SK-N-SH (cell line): ENCODE data around the gene PDE4C. TPM values are rescaled to one million over a fixed set of nuclear protein-coding genes. Genes with fewer than 3 reads are reported as not detected.
A peak's percentile ranks its signal among the peaks of the same experiment; 100 is the strongest.

ENCODE experiments used
- CTCF ChIA-PET: fragments of 300-600, 350-600 bp; formaldehyde crosslinking; extraction: SDS; loops from one replicate; lab custom pipeline; 2021; lab: Yijun Ruan, JAX
- POLR2A ChIA-PET: fragments of 350-600 bp; sonication (Branson Sonifier 250); formaldehyde crosslinking; extraction: SDS; loops from one replicate; lab custom pipeline; 2020; ENCODE audit warnings: antibody characterized with exemption, inconsistent platforms; lab: Yijun Ruan, JAX
- DNase-seq: peaks from one replicate; pipeline ENCODE4 v3.0.0; 2012
- H2AFZ ChIP-seq: fragments of 200-600 bp; sonication (generic); 2 replicates; pipeline ENCODE4 v1.8.1; 2016; ENCODE audit warnings: antibody characterized with exemption, mild to moderate bottlenecking, low read depth
- H3F3A ChIP-seq: fragments of 200-600 bp; sonication (generic); replicated peaks from 2 replicates; pipeline ENCODE3; 2016; ENCODE audit warnings: antibody characterized with exemption, mild to moderate bottlenecking; ENCODE audit not compliant: insufficient read depth
- H3K27ac ChIP-seq, 2 experiments: fragments of 200-500 bp in 1 of 2; fragments of 200-600 bp in 1 of 2; sonication (Bioruptor generic) in 1 of 2; sonication (generic), shearing (Covaris generic) in 1 of 2; 2 replicates each; pipeline versions ENCODE4 v1.5.1 to v1.6.1; 2014 to 2016; ENCODE audit warnings: low read depth in 2 of 2, inconsistent platforms in 1 of 2, low read length in 1 of 2, mild to moderate bottlenecking in 1 of 2, mixed read lengths in 1 of 2
- H3K27me3 ChIP-seq: fragments of 200-600 bp; sonication (generic), shearing (Covaris generic); 2 replicates; pipeline ENCODE4 v1.6.1; 2016; ENCODE audit warnings: mixed run types; ENCODE audit not compliant: insufficient read depth
- H3K36me3 ChIP-seq, 2 experiments: fragments of 200-500 bp in 1 of 2; fragments of 200-600 bp in 1 of 2; sonication (Bioruptor generic) in 1 of 2; sonication (generic) in 1 of 2; replicated peaks in 1 of 2; 2 replicates each; pipeline versions ENCODE3 to v1.5.1; 2014 to 2016; ENCODE audit warnings: low read length in 1 of 2, mild to moderate bottlenecking in 1 of 2; ENCODE audit not compliant: insufficient read depth in 2 of 2, control insufficient read depth in 1 of 2
- H3K4me1 ChIP-seq, 2 experiments: fragments of 200-500 bp in 1 of 2; fragments of 200-600 bp in 1 of 2; sonication (Bioruptor generic) in 1 of 2; sonication (generic), shearing (Covaris generic) in 1 of 2; 2 replicates each; pipeline versions ENCODE4 v1.5.1 to v1.6.1; 2014 to 2016; ENCODE audit warnings: low read depth in 1 of 2, low read length in 1 of 2, mixed run types in 1 of 2; ENCODE audit not compliant: insufficient read depth in 2 of 2, control insufficient read depth in 1 of 2
- H3K4me2 ChIP-seq: fragments of 200-600 bp; sonication (generic), shearing (Covaris generic); 2 replicates; pipeline ENCODE4 v1.6.1; 2017; ENCODE audit warnings: mixed run types
- H3K4me3 ChIP-seq, 2 experiments: fragments of 200-500 bp in 1 of 2; fragments of 200-600 bp in 1 of 2; sonication (Bioruptor generic) in 1 of 2; sonication (generic), shearing (Covaris generic) in 1 of 2; 2 replicates each; pipeline versions ENCODE4 v1.5.1 to v1.8.1; 2014 to 2016; ENCODE audit warnings: low read depth in 2 of 2, inconsistent platforms in 1 of 2, low read length in 1 of 2, mild to moderate bottlenecking in 1 of 2, mixed read lengths in 1 of 2, moderate library complexity in 1 of 2
- H3K79me2 ChIP-seq: fragments of 200-600 bp; sonication (generic); 2 replicates; pipeline ENCODE4 v1.8.1; 2017; ENCODE audit warnings: mild to moderate bottlenecking; ENCODE audit not compliant: insufficient read depth
- H3K9ac ChIP-seq: fragments of 200-600 bp; sonication (generic); 2 replicates; pipeline ENCODE4 v1.6.1; 2017; ENCODE audit warnings: mixed run types
- H3K9me2 ChIP-seq: fragments of 200-600 bp; sonication (generic); 2 replicates; pipeline ENCODE4 v1.6.1; 2017; ENCODE audit warnings: mixed run types
- H3K9me3 ChIP-seq: fragments of 200-600 bp; sonication (generic); 2 replicates; pipeline ENCODE4 v1.6.1; 2017; ENCODE audit warnings: mixed run types, mild to moderate bottlenecking, moderate library complexity
- H4K20me1 ChIP-seq: fragments of 200-600 bp; sonication (generic); 2 replicates; pipeline ENCODE4 v1.6.1; 2017; ENCODE audit warnings: mild to moderate bottlenecking, mixed run types; ENCODE audit not compliant: insufficient read depth
- CHD2 ChIP-seq: fragments of 150-350 bp; IDR thresholded peaks from 2 replicates; pipeline ENCODE4 v1.6.1; 2018; ENCODE audit warnings: low read length; ENCODE audit not compliant: partially characterized antibody
- CTCF ChIP-seq: fragments of 200-600 bp; sonication (generic); IDR thresholded peaks from 2 replicates; pipeline ENCODE4 v1.6.1; 2017; ENCODE audit warnings: antibody characterized with exemption, mild to moderate bottlenecking, moderate library complexity
- ELF1 ChIP-seq: IDR thresholded peaks from 2 replicates; pipeline ENCODE4 v1.4.0; 2012
- FOSL2 ChIP-seq: IDR thresholded peaks from 2 replicates; pipeline ENCODE4 v1.4.0; 2012; ENCODE audit warnings: low read depth, mild to moderate bottlenecking, moderate library complexity, borderline replicate concordance
- FOXJ3 ChIP-seq: sonication (generic); formaldehyde crosslinking; IDR thresholded peaks from 2 replicates; pipeline ENCODE4 v1.5.1; 2020; ENCODE audit warnings: mild to moderate bottlenecking, missing genetic modification reagents
- FOXM1 ChIP-seq: IDR thresholded peaks from 2 replicates; pipeline ENCODE4 v1.4.0; 2012; ENCODE audit warnings: low read depth, mild to moderate bottlenecking
- GABPA ChIP-seq: IDR thresholded peaks from 2 replicates; pipeline ENCODE4 v1.4.0; 2012; ENCODE audit warnings: low read depth, mild to moderate bottlenecking
- JUND ChIP-seq: IDR thresholded peaks from 2 replicates; pipeline ENCODE4 v1.4.0; 2012
- MAX ChIP-seq: IDR thresholded peaks from 2 replicates; pipeline ENCODE4 v1.4.0; 2012; ENCODE audit warnings: low read depth
- MEF2A ChIP-seq: IDR thresholded peaks from 2 replicates; pipeline ENCODE4 v1.4.0; 2012; ENCODE audit warnings: low read depth, borderline replicate concordance
- NFIC ChIP-seq: IDR thresholded peaks from 2 replicates; pipeline ENCODE4 v1.4.0; 2012; ENCODE audit warnings: borderline replicate concordance
- NRF1 ChIP-seq: IDR thresholded peaks from 2 replicates; pipeline ENCODE4 v1.6.1; 2012; ENCODE audit warnings: low read depth, mild to moderate bottlenecking, low read length
- RAD21 ChIP-seq: IDR thresholded peaks from 2 replicates; pipeline ENCODE4 v1.6.1; 2012; ENCODE audit warnings: mild to moderate bottlenecking, low read length
- RCOR1 ChIP-seq: fragments of 150-350 bp; IDR thresholded peaks from 2 replicates; pipeline ENCODE4 v1.6.1; 2017; ENCODE audit warnings: antibody characterized with exemption, low read length
- RFX5 ChIP-seq: IDR thresholded peaks from 2 replicates; pipeline ENCODE4 v1.6.1; 2012; ENCODE audit warnings: mild to moderate bottlenecking, improper control_type of control experiment, low read length
- RXRA ChIP-seq: IDR thresholded peaks from 2 replicates; pipeline ENCODE4 v1.4.0; 2012; ENCODE audit warnings: low read depth, mild to moderate bottlenecking, borderline replicate concordance
- SIN3A ChIP-seq: IDR thresholded peaks from 2 replicates; pipeline ENCODE4 v1.6.1; 2012; ENCODE audit warnings: low read depth, mild to moderate bottlenecking, low read length, moderate library complexity, borderline replicate concordance
- SMC3 ChIP-seq: IDR thresholded peaks from 2 replicates; pipeline ENCODE4 v1.6.1; 2012; ENCODE audit warnings: low read depth, low read length, improper control_type of control experiment
- TAF1 ChIP-seq: IDR thresholded peaks from 2 replicates; pipeline ENCODE4 v1.6.1; 2012; ENCODE audit warnings: low read depth, mild to moderate bottlenecking, low read length, moderate library complexity, borderline replicate concordance
- USF1 ChIP-seq: IDR thresholded peaks from 2 replicates; pipeline ENCODE4 v1.4.0; 2012; ENCODE audit warnings: low read depth, borderline replicate concordance
- WGBS: methylation state at CpG from one replicate; pipeline ENCODE4 v1.1.6; 2017; ENCODE audit warnings: low lambda C conversion rate; 5-methylcytosine and 5-hydroxymethylcytosine counted together
- polyA plus RNA-seq, 3 experiments: library from polyadenylated mRNA; depleted of rRNA; stranded (reverse); fragments of >200 nt; gene quantifications; 2 replicates each; pipeline ENCODE4 v1.2.3, GENCODE V29; 2012

PDE4C gene
- polyA plus RNA-seq, 1 of the 3 experiments (the other 2 are of a cell fraction) = 0.36 TPM

- TF ChIP-seq CTCF = peak; percentile 44
- TF ChIP-seq SIN3A = no peak
- TF ChIP-seq RXRA = no peak
- TF ChIP-seq SMC3 = peak; percentile 39
- no peak for TF ChIP-seq FOXJ3 (CRISPR knock-in tag)
- no peak for TF ChIP-seq TAF1
These were observed 23.3 kb downstream of the PDE4C start (continued) for GRCh38 chr19:18202778-18203407.

- Histone ChIP-seq H4K20me1 (no peaks in the 10 kb centered on the region), H2AFZ (no peak overlapping the region), H3K27me3 (no peaks in the 10 kb centered on the region), H3K4me1 (peaks cover 4 to 17% of the 10 kb centered on the region in 2 experiments; a peak in 2 of 4 replicates)
- CTCF ChIA-PET = interaction anchor here (0.6 to 20.7 kb wide), 9 partner anchors 10 to 195 kb away, joined by 3 to 505 read pairs (median 6); partner anchors contain the start of genes ARRDC2, JUND, MPV17L2 and PDE4C
- TF ChIP-seq RAD21 (no peak), SMC3 (no peak), FOXM1 (no peak), NFIC (no peak), MEF2A (no peak), CTCF (no peak), JUND (no peak), CHD2 (no peak), RFX5 (no peak), RCOR1 (no peak), GABPA (no peak), MAX (no peak), FOSL2 (no peak), NRF1 (no peak), RXRA (no peak), ELF1 (no peak), USF1 (no peak), FOXJ3 (CRISPR knock-in tag) (no peak)
- TF ChIP-seq, all 33 proteins: peak for 0
- H3K27ac ChIP-seq = no peak overlapping the region
- H3F3A ChIP-seq = no peaks in the 10 kb centered on the region
- H3K79me2 ChIP-seq = no peaks in the 10 kb centered on the region
- H3K9me3 ChIP-seq = no peaks in the 10 kb centered on the region
- H3K36me3 ChIP-seq = peaks cover 0 to 5% of the 10 kb centered on the region in 2 experiments
- no peak overlapping the region; the same call in 1 of the 2 replicates for H3K4me2 ChIP-seq
- 91% methylated on average over 16 of the region's 24 CpGs for WGBS
- no peaks in the 10 kb centered on the region for H3K9me2 ChIP-seq
- POLR2A ChIA-PET = interaction anchor here (1.0 to 2.1 kb wide), 2 partner anchors 10 kb away, joined by 3 to 5 read pairs; partner anchors contain the start of gene MPV17L2
- H3K4me3 ChIP-seq = peak overlapping the region; percentile 71 to 82; a peak in 2 of 4 replicates
- no peak for DNase-seq
- no peak overlapping the region for H3K9ac ChIP-seq
These were observed 23.9 kb downstream of the PDE4C start for GRCh38 chr19:18202397-18202777.
